ENCODE results near the gene GORAB. TPM values are rescaled to one million over a fixed set of nuclear protein-coding genes. Genes with fewer than 3 reads are reported as not detected.

GORAB gene
- polyA plus RNA-seq, 1 of the 3 experiments (the other 2 are of a cell fraction) = 10.5 TPM

- Histone ChIP-seq H3K4me3 (ENCODE audit: low read depth in 2 of 2, low read length in 1 of 2) (peak overlapping the region; percentile 31 to 51), H3K4me2 (peak overlapping the region; percentile 90), H3F3A (replicated peaks; ENCODE audit: insufficient read depth) (peaks cover 12% of the 10 kb centered on the region), H3K9ac (peak overlapping the region; percentile 49; the same call in 1 of the 2 replicates), H3K4me1 (ENCODE audit: control insufficient read depth in 1 of 2, insufficient read depth in 2 of 2, low read depth in 1 of 2, low read length in 1 of 2) (peaks cover 0 to 22% of the 10 kb centered on the region in 2 experiments; a peak in 2 of 4 replicates), H3K27ac (ENCODE audit: low read depth in 2 of 2, low read length in 1 of 2) (peak overlapping the region; percentile 74 to 99), H3K9me3 (no peaks in the 10 kb centered on the region), H3K36me3 (replicated peaks in 1 of 2; ENCODE audit: control insufficient read depth in 1 of 2, insufficient read depth in 2 of 2, low read length in 1 of 2) (no peaks in the 10 kb centered on the region), H2AFZ (ENCODE audit: low read depth) (peak overlapping the region; percentile 61), H3K79me2 (ENCODE audit: insufficient read depth) (no peaks in the 10 kb centered on the region; the same call in 1 of the 2 replicates), H3K9me2 (no peaks in the 10 kb centered on the region), H3K27me3 (ENCODE audit: insufficient read depth) (no peaks in the 10 kb centered on the region), H4K20me1 (ENCODE audit: insufficient read depth) (no peaks in the 10 kb centered on the region)
- TF ChIP-seq, protein P1, sequence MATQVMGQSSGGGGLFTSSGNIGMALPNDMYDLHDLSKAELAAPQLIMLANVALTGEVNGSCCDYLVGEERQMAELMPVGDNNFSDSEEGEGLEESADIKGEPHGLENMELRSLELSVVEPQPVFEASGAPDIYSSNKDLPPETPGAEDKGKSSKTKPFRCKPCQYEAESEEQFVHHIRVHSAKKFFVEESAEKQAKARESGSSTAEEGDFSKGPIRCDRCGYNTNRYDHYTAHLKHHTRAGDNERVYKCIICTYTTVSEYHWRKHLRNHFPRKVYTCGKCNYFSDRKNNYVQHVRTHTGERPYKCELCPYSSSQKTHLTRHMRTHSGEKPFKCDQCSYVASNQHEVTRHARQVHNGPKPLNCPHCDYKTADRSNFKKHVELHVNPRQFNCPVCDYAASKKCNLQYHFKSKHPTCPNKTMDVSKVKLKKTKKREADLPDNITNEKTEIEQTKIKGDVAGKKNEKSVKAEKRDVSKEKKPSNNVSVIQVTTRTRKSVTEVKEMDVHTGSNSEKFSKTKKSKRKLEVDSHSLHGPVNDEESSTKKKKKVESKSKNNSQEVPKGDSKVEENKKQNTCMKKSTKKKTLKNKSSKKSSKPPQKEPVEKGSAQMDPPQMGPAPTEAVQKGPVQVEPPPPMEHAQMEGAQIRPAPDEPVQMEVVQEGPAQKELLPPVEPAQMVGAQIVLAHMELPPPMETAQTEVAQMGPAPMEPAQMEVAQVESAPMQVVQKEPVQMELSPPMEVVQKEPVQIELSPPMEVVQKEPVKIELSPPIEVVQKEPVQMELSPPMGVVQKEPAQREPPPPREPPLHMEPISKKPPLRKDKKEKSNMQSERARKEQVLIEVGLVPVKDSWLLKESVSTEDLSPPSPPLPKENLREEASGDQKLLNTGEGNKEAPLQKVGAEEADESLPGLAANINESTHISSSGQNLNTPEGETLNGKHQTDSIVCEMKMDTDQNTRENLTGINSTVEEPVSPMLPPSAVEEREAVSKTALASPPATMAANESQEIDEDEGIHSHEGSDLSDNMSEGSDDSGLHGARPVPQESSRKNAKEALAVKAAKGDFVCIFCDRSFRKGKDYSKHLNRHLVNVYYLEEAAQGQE (IDR thresholded peaks at IDR 0.05; ENCODE audit: low read depth, low read length) = peak; percentile 94
- TF ChIP-seq TCF12 (IDR thresholded peaks at IDR 0.05) (no peak), JUND (IDR thresholded peaks at IDR 0.05) (no peak)
- TF ChIP-seq, protein P2, sequence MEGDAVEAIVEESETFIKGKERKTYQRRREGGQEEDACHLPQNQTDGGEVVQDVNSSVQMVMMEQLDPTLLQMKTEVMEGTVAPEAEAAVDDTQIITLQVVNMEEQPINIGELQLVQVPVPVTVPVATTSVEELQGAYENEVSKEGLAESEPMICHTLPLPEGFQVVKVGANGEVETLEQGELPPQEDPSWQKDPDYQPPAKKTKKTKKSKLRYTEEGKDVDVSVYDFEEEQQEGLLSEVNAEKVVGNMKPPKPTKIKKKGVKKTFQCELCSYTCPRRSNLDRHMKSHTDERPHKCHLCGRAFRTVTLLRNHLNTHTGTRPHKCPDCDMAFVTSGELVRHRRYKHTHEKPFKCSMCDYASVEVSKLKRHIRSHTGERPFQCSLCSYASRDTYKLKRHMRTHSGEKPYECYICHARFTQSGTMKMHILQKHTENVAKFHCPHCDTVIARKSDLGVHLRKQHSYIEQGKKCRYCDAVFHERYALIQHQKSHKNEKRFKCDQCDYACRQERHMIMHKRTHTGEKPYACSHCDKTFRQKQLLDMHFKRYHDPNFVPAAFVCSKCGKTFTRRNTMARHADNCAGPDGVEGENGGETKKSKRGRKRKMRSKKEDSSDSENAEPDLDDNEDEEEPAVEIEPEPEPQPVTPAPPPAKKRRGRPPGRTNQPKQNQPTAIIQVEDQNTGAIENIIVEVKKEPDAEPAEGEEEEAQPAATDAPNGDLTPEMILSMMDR (IDR thresholded peaks at IDR 0.05) = peak; percentile 14; the same call in 1 of the 2 replicates
- ChIA-PET CTCF (no interaction called here), POLR2A (no interaction called here)
- WGBS (ENCODE audit: low lambda C conversion rate) = 22% methylated on average over 5 of the region's 5 CpGs
- no peak for DNase-seq
These were observed 61.4 kb downstream of the GORAB start for GRCh38 chr1:170593173-170594011.

DNA sequence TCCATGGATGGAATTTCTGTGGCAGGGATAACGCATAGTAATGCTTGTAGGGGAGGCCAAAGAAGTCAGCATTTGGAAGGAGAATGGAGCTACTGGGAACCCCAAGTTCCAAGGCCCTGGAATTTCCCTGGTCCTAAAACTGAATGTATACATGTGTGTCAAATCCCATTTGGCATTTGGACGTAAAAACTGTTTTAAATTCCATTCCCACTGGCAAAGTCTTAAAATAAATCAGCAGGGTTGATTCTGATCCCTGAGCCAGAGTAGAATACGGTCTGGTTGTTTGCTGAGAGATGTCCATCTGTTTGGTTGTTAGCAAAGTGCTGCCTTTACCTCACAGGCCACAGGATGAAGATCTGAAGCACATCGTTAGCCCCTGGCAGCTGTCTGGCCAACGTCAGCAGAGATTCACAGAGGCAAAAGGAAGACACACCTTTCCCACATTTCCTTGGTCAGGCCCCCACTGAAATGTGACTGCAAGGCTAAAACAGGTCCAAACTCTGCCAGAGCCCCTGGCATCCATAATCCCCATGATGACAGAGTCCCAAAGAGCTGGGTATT, 62.2 kb downstream of the GORAB start:
- POLR2A ChIA-PET = no interaction called here
- Histone ChIP-seq H3K27ac (ENCODE audit: low read depth in 2 of 2, low read length in 1 of 2) (peak overlapping the region; percentile 74 to 99), H4K20me1 (ENCODE audit: insufficient read depth) (no peaks in the 10 kb centered on the region), H3K79me2 (ENCODE audit: insufficient read depth) (no peaks in the 10 kb centered on the region; the same call in 1 of the 2 replicates), H3F3A (replicated peaks; ENCODE audit: insufficient read depth) (peaks cover 12% of the 10 kb centered on the region), H3K9me3 (no peaks in the 10 kb centered on the region), H3K4me1 (ENCODE audit: control insufficient read depth in 1 of 2, insufficient read depth in 2 of 2, low read depth in 1 of 2, low read length in 1 of 2) (peaks cover 0 to 18% of the 10 kb centered on the region in 2 experiments; a peak in 2 of 4 replicates), H2AFZ (ENCODE audit: low read depth) (peak overlapping the region; percentile 61), H3K27me3 (ENCODE audit: insufficient read depth) (no peaks in the 10 kb centered on the region), H3K4me3 (ENCODE audit: low read depth in 2 of 2, low read length in 1 of 2) (peak overlapping the region in 1 of 2 experiments; percentile 51; a peak in 2 of 4 replicates), H3K9me2 (no peaks in the 10 kb centered on the region), H3K36me3 (replicated peaks in 1 of 2; ENCODE audit: control insufficient read depth in 1 of 2, insufficient read depth in 2 of 2, low read length in 1 of 2) (no peaks in the 10 kb centered on the region), H3K9ac (peak overlapping the region; percentile 49; the same call in 1 of the 2 replicates), H3K4me2 (peak overlapping the region; percentile 90; the same call in 1 of the 2 replicates)
- CTCF ChIA-PET = no interaction called here
- 35% methylated on average over 5 of the region's 5 CpGs for WGBS (ENCODE audit: low lambda C conversion rate)
- DNase-seq = no peak
- TF ChIP-seq MXI1 (IDR thresholded peaks at IDR 0.05; ENCODE audit: low read depth, low read length) (no peak), EP300 (IDR thresholded peaks at IDR 0.05; ENCODE audit: borderline replicate concordance in 1 of 2, low read depth in 1 of 2, low read length in 1 of 2) (no peak), USF2 (IDR thresholded peaks at IDR 0.05; ENCODE audit: borderline replicate concordance, low read depth, low read length) (no peak), CHD2 (IDR thresholded peaks at IDR 0.05; ENCODE audit: low read length, partially characterized antibody) (no peak), NRF1 (IDR thresholded peaks at IDR 0.05; ENCODE audit: low read depth, low read length) (no peak), TEAD4 (IDR thresholded peaks at IDR 0.05; ENCODE audit: borderline replicate concordance, insufficient read depth) (no peak), YY1 (IDR thresholded peaks at IDR 0.05; ENCODE audit: low read depth) (no peak), POLR2AphosphoS5 (IDR thresholded peaks at IDR 0.05; ENCODE audit: low read depth, low read length) (no peak), TCF12 (IDR thresholded peaks at IDR 0.05) (no peak)
- TF ChIP-seq, protein P2 (IDR thresholded peaks at IDR 0.05) = no peak
- TF ChIP-seq, protein P3, sequence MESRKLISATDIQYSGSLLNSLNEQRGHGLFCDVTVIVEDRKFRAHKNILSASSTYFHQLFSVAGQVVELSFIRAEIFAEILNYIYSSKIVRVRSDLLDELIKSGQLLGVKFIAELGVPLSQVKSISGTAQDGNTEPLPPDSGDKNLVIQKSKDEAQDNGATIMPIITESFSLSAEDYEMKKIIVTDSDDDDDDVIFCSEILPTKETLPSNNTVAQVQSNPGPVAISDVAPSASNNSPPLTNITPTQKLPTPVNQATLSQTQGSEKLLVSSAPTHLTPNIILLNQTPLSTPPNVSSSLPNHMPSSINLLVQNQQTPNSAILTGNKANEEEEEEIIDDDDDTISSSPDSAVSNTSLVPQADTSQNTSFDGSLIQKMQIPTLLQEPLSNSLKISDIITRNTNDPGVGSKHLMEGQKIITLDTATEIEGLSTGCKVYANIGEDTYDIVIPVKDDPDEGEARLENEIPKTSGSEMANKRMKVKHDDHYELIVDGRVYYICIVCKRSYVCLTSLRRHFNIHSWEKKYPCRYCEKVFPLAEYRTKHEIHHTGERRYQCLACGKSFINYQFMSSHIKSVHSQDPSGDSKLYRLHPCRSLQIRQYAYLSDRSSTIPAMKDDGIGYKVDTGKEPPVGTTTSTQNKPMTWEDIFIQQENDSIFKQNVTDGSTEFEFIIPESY (IDR thresholded peaks at IDR 0.05; ENCODE audit: borderline replicate concordance, low read depth) = no peak
